H9 (cell line): Measurements from ENCODE around the gene ASPSCR1. TPM values are rescaled to one million over a fixed set of nuclear protein-coding genes. Genes with fewer than 3 reads are reported as not detected.
A peak's percentile ranks its signal among the peaks of the same experiment; 100 is the strongest.

Source experiments
- DNase-seq: peaks from one replicate; pipeline ENCODE4 v3.0.0-alpha.2; 2017
- H2AFZ ChIP-seq: one replicate; pipeline ENCODE4 v1.6.1; 2013; ENCODE audit warnings: mild to moderate bottlenecking, low read length, control low read depth, moderate library complexity
- H2AK5ac ChIP-seq: 2 replicates; pipeline ENCODE4 v1.6.1; 2013; ENCODE audit warnings: low read length, control low read depth, mixed read lengths; ENCODE audit not compliant: insufficient read length
- H2BK120ac ChIP-seq: one replicate; pipeline ENCODE4 v1.6.1; 2013; ENCODE audit warnings: low read depth, mild to moderate bottlenecking, low read length, control low read depth, inconsistent platforms; ENCODE audit not compliant: poor library complexity, severe bottlenecking
- H2BK12ac ChIP-seq: 2 replicates; pipeline ENCODE4 v1.6.1; 2013; ENCODE audit warnings: low read length, control low read depth, mixed read lengths, low read depth; ENCODE audit not compliant: insufficient read length
- H2BK15ac ChIP-seq: 2 replicates; pipeline ENCODE4 v1.6.1; 2013; ENCODE audit warnings: low read depth, low read length, control low read depth
- H2BK20ac ChIP-seq: one replicate; pipeline ENCODE4 v1.6.1; 2013; ENCODE audit warnings: low read depth, mild to moderate bottlenecking, low read length, control low read depth, inconsistent platforms; ENCODE audit not compliant: poor library complexity, severe bottlenecking
- H2BK5ac ChIP-seq: 2 replicates; pipeline ENCODE4 v1.6.1; 2013; ENCODE audit warnings: low read length, control low read depth, mixed read lengths; ENCODE audit not compliant: insufficient read length
- H3K14ac ChIP-seq: 2 replicates; pipeline ENCODE4 v1.6.1; 2013; ENCODE audit warnings: low read length, control low read depth; ENCODE audit not compliant: insufficient read depth
- H3K18ac ChIP-seq: 2 replicates; pipeline ENCODE4 v1.6.1; 2013; ENCODE audit warnings: low read depth, mild to moderate bottlenecking, mixed read lengths, low read length, control low read depth; ENCODE audit not compliant: insufficient read length
- H3K23ac ChIP-seq: 2 replicates; pipeline ENCODE4 v1.6.1; 2013; ENCODE audit warnings: low read length, control low read depth, mixed read lengths, low read depth; ENCODE audit not compliant: insufficient read length
- H3K23me2 ChIP-seq: 2 replicates; pipeline ENCODE4 v1.6.1; 2013; ENCODE audit warnings: low read depth, mild to moderate bottlenecking, mixed read lengths, low read length, control low read depth; ENCODE audit not compliant: insufficient read length, poor library complexity, severe bottlenecking
- H3K27ac ChIP-seq: 2 replicates; pipeline ENCODE4 v1.5.1; 2013; ENCODE audit warnings: low read length, control low read depth, mixed read lengths, low read depth; ENCODE audit not compliant: insufficient read length
- H3K27me3 ChIP-seq: 2 replicates; pipeline ENCODE4 v1.6.1; 2013; ENCODE audit warnings: low read length, control low read depth, inconsistent platforms; ENCODE audit not compliant: insufficient read depth
- H3K4ac ChIP-seq: 2 replicates; pipeline ENCODE4 v1.6.1; 2013; ENCODE audit warnings: low read depth, mild to moderate bottlenecking, control low read depth, inconsistent platforms, low read length, moderate library complexity
- H3K4me1 ChIP-seq: 2 replicates; pipeline ENCODE4 v1.6.1; 2013; ENCODE audit warnings: low read length, control low read depth, inconsistent platforms; ENCODE audit not compliant: insufficient read depth
- H3K4me2 ChIP-seq: 2 replicates; pipeline ENCODE4 v1.6.1; 2013; ENCODE audit warnings: low read length, control low read depth, mixed read lengths; ENCODE audit not compliant: insufficient read length, insufficient read depth
- H3K56ac ChIP-seq: 2 replicates; pipeline ENCODE4 v1.6.1; 2013; ENCODE audit warnings: low read depth, mild to moderate bottlenecking, mixed read lengths, low read length, control low read depth; ENCODE audit not compliant: insufficient read length
- H3K79me1 ChIP-seq: 2 replicates; pipeline ENCODE4 v1.6.1; 2013; ENCODE audit warnings: low read depth, mild to moderate bottlenecking, moderate library complexity, low read length, control low read depth, inconsistent platforms; ENCODE audit not compliant: insufficient read depth, poor library complexity, severe bottlenecking
- H3K79me2 ChIP-seq: 2 replicates; pipeline ENCODE4 v1.6.1; 2013; ENCODE audit warnings: low read length, control low read depth, inconsistent platforms; ENCODE audit not compliant: insufficient read depth
- H3K9ac ChIP-seq: 2 replicates; pipeline ENCODE4 v1.6.1; 2013; ENCODE audit warnings: low read length, control low read depth, mixed read lengths; ENCODE audit not compliant: insufficient read length; ENCODE audit errors: extremely low read depth
- H3K9me3 ChIP-seq: one replicate; pipeline ENCODE4 v1.6.1; 2013; ENCODE audit warnings: low read depth, low read length, inconsistent platforms; ENCODE audit not compliant: control insufficient read depth
- H3T11ph ChIP-seq: one replicate; pipeline ENCODE4 v1.6.1; 2013; ENCODE audit warnings: mild to moderate bottlenecking, low read length, control low read depth, inconsistent platforms
- H4K20me1 ChIP-seq: one replicate; pipeline ENCODE4 v1.6.1; 2013; ENCODE audit not compliant: control insufficient read depth, insufficient read length, insufficient read depth
- H4K5ac ChIP-seq: 2 replicates; pipeline ENCODE4 v1.6.1; 2013; ENCODE audit warnings: low read depth, mild to moderate bottlenecking, mixed read lengths, low read length, control low read depth; ENCODE audit not compliant: insufficient read length
- H4K8ac ChIP-seq: replicated peaks from 2 replicates; pipeline ENCODE4 v1.6.1; 2013; ENCODE audit warnings: low read length, control low read depth, mixed read lengths, low read depth; ENCODE audit not compliant: insufficient read length
- H4K91ac ChIP-seq: 2 replicates; pipeline ENCODE4 v1.6.1; 2013; ENCODE audit warnings: low read depth, mild to moderate bottlenecking, moderate library complexity, mixed read lengths, low read length, control low read depth; ENCODE audit not compliant: insufficient read length
- H3K27ac Mint-ChIP-seq, 3 experiments: 2 replicates in 2 of 3; 3 replicates in 1 of 3; pipeline ENCODE4 v1.8.0; 2020 to 2021; ENCODE audit warnings: mixed read lengths in 3 of 3, mild to moderate bottlenecking in 1 of 3, moderate library complexity in 1 of 3
- H3K27me3 Mint-ChIP-seq: 2 replicates; pipeline ENCODE4 v1.8.0; 2021; ENCODE audit warnings: low read depth, mild to moderate bottlenecking, moderate library complexity, mixed read lengths
- H3K36me3 Mint-ChIP-seq, 3 experiments: 2 replicates in 2 of 3; 3 replicates in 1 of 3; pipeline ENCODE4 v1.8.0; 2020 to 2021; ENCODE audit warnings: low read depth in 3 of 3, mixed read lengths in 3 of 3; ENCODE audit not compliant: insufficient read depth in 1 of 3
- H3K4me1 Mint-ChIP-seq, 2 experiments: 2 replicates each; pipeline ENCODE4 v1.8.0; 2020; ENCODE audit warnings: mixed read lengths in 2 of 2
- H3K4me3 Mint-ChIP-seq, 2 experiments: 2 replicates in 1 of 2; 3 replicates in 1 of 2; pipeline ENCODE4 v1.8.0; 2020 to 2021; ENCODE audit warnings: mild to moderate bottlenecking in 2 of 2, mixed read lengths in 2 of 2, moderate library complexity in 1 of 2
- H3K9me3 Mint-ChIP-seq, 2 experiments: 2 replicates in 1 of 2; 3 replicates in 1 of 2; pipeline ENCODE4 v1.8.0; 2020; ENCODE audit warnings: mild to moderate bottlenecking in 2 of 2, mixed read lengths in 2 of 2, moderate library complexity in 1 of 2
- WGBS: extraction: QIAGEN DNeasy Blood & Tissue Kit; methylation state at CpG from one replicate; pipeline ENCODE4 v1.1.7; 2013; ENCODE audit warnings: missing lambda C conversion rate, low lambda C conversion rate, mixed read lengths; ENCODE audit not compliant: insufficient read length; ENCODE audit errors: extremely low coverage; 5-methylcytosine and 5-hydroxymethylcytosine counted together
- total RNA-seq: library from RNA; stranded (reverse); gene quantifications from 2 replicates; pipeline ENCODE4 v1.2.1, GENCODE V29; 2021
- TF ChIP-seq, protein P1 (sequence below): fragments of 200-600 bp; sonication (generic); conservative IDR thresholded peaks from 3 replicates; pipeline ENCODE4 v1.8.0; 2021; ENCODE audit warnings: antibody characterized with exemption, mild to moderate bottlenecking

Gene ASPSCR1
- total RNA-seq, 1 experiment from 2014 or later = 50.9 TPM

DNA sequence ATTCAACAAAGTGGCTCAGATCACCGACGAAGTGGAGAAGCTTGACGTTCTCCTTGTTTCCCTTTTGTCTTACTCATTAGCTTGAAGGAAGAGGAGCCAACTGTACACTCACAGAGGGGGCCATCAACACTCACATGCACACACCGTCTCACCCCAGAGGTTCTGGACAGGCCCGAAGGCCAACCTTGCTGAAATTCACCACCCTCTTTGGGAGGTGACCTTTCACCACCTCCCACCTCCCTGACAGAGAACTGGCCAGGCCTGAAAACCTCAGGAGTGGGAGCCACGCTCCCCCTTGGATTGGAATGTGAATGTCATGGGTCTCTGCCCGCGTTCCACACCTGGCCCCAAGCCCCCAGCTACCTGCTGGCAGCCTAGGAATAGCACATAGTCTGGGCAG is 58.1 kb downstream of the ASPSCR1 start:
- Histone ChIP-seq H2BK12ac (no peak overlapping the region), H4K20me1 (no peaks in the 10 kb centered on the region), H2BK20ac (no peak overlapping the region), H2BK120ac (no peak overlapping the region), H3K4ac (no peak overlapping the region), H3K14ac (no peak overlapping the region), H2AK5ac (no peak overlapping the region), H3K9ac (no peak overlapping the region), H3K79me1 (no peaks in the 10 kb centered on the region), H3K9me3 (no peaks in the 10 kb centered on the region), H2AFZ (no peak overlapping the region), H3K79me2 (no peaks in the 10 kb centered on the region), H3K4me2 (no peak overlapping the region), H4K91ac (no peak overlapping the region), H3K56ac (no peak overlapping the region), H3K4me1 (no peaks in the 10 kb centered on the region), H4K8ac (no peak overlapping the region), H3T11ph (no peak overlapping the region), H3K18ac (no peak overlapping the region), H3K27me3 (no peaks in the 10 kb centered on the region; the same call in 1 of the 2 replicates), H4K5ac (no peak overlapping the region), H3K23ac (no peak overlapping the region), H2BK15ac (no peak overlapping the region), H3K27ac (no peak overlapping the region), H2BK5ac (no peak overlapping the region), H3K23me2 (peaks cover 8% of the 10 kb centered on the region)
- no peaks in the 10 kb centered on the region; a peak in 1 of 5 replicates for H3K9me3 Mint-ChIP-seq
- TF ChIP-seq, protein P1, sequence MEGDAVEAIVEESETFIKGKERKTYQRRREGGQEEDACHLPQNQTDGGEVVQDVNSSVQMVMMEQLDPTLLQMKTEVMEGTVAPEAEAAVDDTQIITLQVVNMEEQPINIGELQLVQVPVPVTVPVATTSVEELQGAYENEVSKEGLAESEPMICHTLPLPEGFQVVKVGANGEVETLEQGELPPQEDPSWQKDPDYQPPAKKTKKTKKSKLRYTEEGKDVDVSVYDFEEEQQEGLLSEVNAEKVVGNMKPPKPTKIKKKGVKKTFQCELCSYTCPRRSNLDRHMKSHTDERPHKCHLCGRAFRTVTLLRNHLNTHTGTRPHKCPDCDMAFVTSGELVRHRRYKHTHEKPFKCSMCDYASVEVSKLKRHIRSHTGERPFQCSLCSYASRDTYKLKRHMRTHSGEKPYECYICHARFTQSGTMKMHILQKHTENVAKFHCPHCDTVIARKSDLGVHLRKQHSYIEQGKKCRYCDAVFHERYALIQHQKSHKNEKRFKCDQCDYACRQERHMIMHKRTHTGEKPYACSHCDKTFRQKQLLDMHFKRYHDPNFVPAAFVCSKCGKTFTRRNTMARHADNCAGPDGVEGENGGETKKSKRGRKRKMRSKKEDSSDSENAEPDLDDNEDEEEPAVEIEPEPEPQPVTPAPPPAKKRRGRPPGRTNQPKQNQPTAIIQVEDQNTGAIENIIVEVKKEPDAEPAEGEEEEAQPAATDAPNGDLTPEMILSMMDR = no peak
- H3K27me3 Mint-ChIP-seq = peaks cover 14% of the 10 kb centered on the region
- no peak overlapping the region; a peak in 1 of 7 replicates for H3K27ac Mint-ChIP-seq
- H3K4me3 Mint-ChIP-seq = peak overlapping the region; percentile 33 to 62
- peaks cover 8 to 14% (median 12%) of the 10 kb centered on the region in 3 experiments; a peak in 5 of 7 replicates for H3K36me3 Mint-ChIP-seq
- peaks cover 7 to 21% of the 10 kb centered on the region in 2 experiments for H3K4me1 Mint-ChIP-seq
- DNase-seq = no peak
- WGBS = no CpG with 5 or more reads among the region's 8 CpGs
